Sigmoid colon (tissue), 4 donors: ENCODE results near the gene TEX48.

Experiments
- POLR2A ChIP-seq, 2 donors: fragments of 450-650 bp; IDR thresholded peaks; one replicate each; pipeline ENCODE4 v1.6.1; 2016; ENCODE audit warnings: antibody characterized with exemption in 2 of 2, mild to moderate bottlenecking in 2 of 2, moderate library complexity in 2 of 2
- POLR2AphosphoS5 ChIP-seq, 4 donors: sonication (generic); formaldehyde crosslinking; IDR thresholded peaks; one replicate each; pipeline ENCODE4 v1.6.1; 2017; ENCODE audit warnings: antibody characterized with exemption in 4 of 4
- TF ChIP-seq, protein P1 (sequence below), 4 experiments: fragments of 450-650 bp in 3 of 4; fragments of 200-600 bp in 1 of 4; IDR thresholded peaks; one replicate each; pipeline ENCODE4 v1.5.1; 2016 to 2019; ENCODE audit warnings: antibody characterized with exemption in 4 of 4, mild to moderate bottlenecking in 3 of 4, moderate library complexity in 2 of 4

DNA sequence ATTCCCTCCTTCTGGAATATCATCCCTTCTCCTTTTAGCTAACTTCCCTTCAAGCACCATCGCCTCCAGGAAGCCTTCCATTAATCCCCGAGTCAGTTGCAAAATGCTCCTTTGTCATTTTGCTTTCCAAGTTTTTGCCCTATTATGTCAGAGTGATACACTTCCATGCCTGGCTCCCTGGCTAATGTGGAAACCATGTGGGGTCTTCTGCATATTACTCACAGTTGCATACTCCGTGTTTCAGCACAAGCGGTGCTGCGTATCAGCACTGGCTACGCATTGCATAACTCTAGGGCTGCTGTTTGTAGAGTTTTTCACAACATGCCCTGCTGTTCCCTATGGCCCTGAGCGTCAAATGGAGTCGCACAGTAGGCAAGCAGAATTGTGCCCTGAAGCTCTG, 26.3 kb downstream of the TEX48 start:
- TF ChIP-seq, protein P1, sequence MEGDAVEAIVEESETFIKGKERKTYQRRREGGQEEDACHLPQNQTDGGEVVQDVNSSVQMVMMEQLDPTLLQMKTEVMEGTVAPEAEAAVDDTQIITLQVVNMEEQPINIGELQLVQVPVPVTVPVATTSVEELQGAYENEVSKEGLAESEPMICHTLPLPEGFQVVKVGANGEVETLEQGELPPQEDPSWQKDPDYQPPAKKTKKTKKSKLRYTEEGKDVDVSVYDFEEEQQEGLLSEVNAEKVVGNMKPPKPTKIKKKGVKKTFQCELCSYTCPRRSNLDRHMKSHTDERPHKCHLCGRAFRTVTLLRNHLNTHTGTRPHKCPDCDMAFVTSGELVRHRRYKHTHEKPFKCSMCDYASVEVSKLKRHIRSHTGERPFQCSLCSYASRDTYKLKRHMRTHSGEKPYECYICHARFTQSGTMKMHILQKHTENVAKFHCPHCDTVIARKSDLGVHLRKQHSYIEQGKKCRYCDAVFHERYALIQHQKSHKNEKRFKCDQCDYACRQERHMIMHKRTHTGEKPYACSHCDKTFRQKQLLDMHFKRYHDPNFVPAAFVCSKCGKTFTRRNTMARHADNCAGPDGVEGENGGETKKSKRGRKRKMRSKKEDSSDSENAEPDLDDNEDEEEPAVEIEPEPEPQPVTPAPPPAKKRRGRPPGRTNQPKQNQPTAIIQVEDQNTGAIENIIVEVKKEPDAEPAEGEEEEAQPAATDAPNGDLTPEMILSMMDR (IDR thresholded peaks at IDR 0.05): no peak
- TF ChIP-seq POLR2A (IDR thresholded peaks at IDR 0.05): no peak
- TF ChIP-seq POLR2AphosphoS5 (IDR thresholded peaks at IDR 0.05): no peak
